Lower leg skin (tissue), 3 donors: ENCODE data around the gene STING1.

ENCODE experiments used
- CTCF ChIP-seq, 3 donors: fragments of 450-650 bp; IDR thresholded peaks; one replicate each; pipeline ENCODE4 v1.5.1; 2016; ENCODE audit warnings: antibody characterized with exemption in 3 of 3, mild to moderate bottlenecking in 3 of 3, moderate library complexity in 2 of 3
- POLR2A ChIP-seq, 2 donors: fragments of 450-650 bp; IDR thresholded peaks; one replicate each; pipeline ENCODE4 v1.6.1; 2016 to 2017; ENCODE audit warnings: antibody characterized with exemption in 2 of 2, mild to moderate bottlenecking in 1 of 2, moderate library complexity in 1 of 2

- no peak for TF ChIP-seq CTCF (IDR thresholded peaks at IDR 0.05)
- no peak for TF ChIP-seq POLR2A (IDR thresholded peaks at IDR 0.05)
Observed at GRCh38 chr5:139524446-139524845, 41.9 kb upstream of the STING1 start.
